Measurements from ENCODE around the gene SLC6A13.

DNA sequence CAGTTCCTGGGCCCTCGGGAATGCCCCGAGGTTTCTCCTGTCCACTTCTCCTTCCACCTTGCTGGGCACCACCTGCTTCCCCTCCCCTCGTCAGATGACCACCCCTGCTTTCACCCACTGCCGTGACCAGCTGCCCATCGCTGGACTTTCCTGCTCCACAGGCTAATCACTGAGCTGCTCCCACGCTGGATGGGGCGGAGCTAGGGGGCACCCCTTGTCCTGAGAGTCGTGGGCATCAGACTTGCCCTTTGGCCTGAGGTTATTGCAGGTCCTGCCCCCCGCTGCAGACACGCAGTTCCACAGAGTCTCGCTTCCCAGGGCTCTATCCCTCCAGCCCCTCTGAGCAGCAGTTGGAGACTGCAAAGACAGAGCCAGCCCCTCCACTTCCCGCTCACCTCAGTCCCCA is 49.1 kb downstream of the SLC6A13 start:
- TF ChIP-seq EP300 (IDR thresholded peaks at IDR 0.05) (no peak), POLR2A (IDR thresholded peaks at IDR 0.05) (no peak)
- TF ChIP-seq, protein P1, sequence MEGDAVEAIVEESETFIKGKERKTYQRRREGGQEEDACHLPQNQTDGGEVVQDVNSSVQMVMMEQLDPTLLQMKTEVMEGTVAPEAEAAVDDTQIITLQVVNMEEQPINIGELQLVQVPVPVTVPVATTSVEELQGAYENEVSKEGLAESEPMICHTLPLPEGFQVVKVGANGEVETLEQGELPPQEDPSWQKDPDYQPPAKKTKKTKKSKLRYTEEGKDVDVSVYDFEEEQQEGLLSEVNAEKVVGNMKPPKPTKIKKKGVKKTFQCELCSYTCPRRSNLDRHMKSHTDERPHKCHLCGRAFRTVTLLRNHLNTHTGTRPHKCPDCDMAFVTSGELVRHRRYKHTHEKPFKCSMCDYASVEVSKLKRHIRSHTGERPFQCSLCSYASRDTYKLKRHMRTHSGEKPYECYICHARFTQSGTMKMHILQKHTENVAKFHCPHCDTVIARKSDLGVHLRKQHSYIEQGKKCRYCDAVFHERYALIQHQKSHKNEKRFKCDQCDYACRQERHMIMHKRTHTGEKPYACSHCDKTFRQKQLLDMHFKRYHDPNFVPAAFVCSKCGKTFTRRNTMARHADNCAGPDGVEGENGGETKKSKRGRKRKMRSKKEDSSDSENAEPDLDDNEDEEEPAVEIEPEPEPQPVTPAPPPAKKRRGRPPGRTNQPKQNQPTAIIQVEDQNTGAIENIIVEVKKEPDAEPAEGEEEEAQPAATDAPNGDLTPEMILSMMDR (IDR thresholded peaks at IDR 0.05), result no peak
